ENCODE data around the gene TM4SF18.

DNA sequence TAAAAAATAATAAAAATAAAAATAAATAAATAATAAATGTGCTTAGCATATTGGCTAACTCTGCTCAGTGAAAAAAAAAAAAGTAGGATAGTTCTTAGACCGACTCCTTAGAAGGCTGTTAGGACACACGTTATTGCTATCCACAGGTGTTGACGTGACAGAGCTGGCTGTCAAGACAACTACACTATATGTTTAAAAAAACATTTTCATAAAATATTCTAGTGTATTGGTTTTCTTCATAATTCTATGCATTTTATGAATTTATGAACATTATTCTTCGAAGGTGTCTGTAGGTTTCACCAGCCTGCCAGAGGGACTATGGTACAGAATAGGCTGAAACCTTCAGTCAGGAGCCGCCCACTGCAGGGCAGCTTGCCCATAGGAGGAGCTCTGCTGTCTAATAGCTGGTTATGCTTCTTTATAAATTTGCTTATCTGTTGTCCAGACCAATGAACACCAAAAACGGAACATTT is 34.8 kb upstream of the TM4SF18 start:
- no peak for TF ChIP-seq POLR2A (IDR thresholded peaks at IDR 0.05)
- TF ChIP-seq, protein P1, sequence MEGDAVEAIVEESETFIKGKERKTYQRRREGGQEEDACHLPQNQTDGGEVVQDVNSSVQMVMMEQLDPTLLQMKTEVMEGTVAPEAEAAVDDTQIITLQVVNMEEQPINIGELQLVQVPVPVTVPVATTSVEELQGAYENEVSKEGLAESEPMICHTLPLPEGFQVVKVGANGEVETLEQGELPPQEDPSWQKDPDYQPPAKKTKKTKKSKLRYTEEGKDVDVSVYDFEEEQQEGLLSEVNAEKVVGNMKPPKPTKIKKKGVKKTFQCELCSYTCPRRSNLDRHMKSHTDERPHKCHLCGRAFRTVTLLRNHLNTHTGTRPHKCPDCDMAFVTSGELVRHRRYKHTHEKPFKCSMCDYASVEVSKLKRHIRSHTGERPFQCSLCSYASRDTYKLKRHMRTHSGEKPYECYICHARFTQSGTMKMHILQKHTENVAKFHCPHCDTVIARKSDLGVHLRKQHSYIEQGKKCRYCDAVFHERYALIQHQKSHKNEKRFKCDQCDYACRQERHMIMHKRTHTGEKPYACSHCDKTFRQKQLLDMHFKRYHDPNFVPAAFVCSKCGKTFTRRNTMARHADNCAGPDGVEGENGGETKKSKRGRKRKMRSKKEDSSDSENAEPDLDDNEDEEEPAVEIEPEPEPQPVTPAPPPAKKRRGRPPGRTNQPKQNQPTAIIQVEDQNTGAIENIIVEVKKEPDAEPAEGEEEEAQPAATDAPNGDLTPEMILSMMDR (IDR thresholded peaks at IDR 0.05), result peak in 1 of 12 donors; percentile 11
